NCI-H1930 (cell line): ENCODE data around the gene H2BK1.
A peak's percentile ranks its signal among the peaks of the same experiment; 100 is the strongest.

Source experiments
- DNase-seq, 2 experiments: peaks; one replicate each; lab custom pipeline; 2025; lab: John Stamatoyannopoulos, UW

H2BK1 gene

DNA sequence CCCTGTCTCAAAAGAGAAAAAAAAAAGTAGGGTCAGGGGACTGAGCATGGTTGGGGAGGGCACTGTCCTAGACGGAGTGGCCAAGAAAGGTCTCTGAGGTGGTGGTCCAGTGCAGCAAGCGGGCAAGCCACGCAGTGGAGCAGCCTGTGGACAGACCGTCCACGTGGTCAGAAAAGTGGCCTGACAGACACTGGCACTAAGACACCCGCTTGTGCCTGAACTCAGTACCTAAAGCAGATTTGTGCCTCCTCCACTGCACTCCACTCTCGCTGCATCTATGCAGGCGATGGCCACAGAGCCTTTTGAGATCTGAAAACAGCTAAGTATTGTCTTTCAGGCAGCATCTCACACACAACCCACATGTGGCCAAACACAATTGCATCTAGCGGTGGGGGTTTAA is 32.1 kb downstream of the H2BK1 start:
- no peak for DNase-seq

GRCh38 chr7:151177310-151177709 is 33.0 kb downstream of the H2BK1 start:
- no peak for DNase-seq

DNA sequence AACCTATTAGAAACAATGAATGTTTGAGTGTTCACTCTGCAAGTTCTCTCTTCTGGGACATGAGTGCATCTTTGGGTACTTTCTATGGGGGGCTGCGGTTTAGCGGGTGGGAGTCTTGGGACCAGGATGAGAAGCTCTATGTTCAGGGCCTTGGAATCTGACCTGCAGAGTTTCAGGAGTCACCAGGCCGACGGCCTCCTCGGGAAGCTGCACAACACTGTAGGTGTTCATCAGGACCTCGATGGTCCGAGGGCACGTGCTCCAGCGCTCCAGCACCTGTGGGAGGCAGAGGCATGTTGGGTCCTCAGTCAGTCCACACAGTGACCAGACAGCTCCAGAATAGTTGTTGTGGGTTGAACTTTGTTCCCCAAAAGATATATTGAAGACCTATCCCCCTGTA is 33.9 kb downstream of the H2BK1 start:
- no peak for DNase-seq

- DNase-seq = no peak
Observed at GRCh38 chr7:151175793-151176311, 34.4 kb downstream of the H2BK1 start.

DNA sequence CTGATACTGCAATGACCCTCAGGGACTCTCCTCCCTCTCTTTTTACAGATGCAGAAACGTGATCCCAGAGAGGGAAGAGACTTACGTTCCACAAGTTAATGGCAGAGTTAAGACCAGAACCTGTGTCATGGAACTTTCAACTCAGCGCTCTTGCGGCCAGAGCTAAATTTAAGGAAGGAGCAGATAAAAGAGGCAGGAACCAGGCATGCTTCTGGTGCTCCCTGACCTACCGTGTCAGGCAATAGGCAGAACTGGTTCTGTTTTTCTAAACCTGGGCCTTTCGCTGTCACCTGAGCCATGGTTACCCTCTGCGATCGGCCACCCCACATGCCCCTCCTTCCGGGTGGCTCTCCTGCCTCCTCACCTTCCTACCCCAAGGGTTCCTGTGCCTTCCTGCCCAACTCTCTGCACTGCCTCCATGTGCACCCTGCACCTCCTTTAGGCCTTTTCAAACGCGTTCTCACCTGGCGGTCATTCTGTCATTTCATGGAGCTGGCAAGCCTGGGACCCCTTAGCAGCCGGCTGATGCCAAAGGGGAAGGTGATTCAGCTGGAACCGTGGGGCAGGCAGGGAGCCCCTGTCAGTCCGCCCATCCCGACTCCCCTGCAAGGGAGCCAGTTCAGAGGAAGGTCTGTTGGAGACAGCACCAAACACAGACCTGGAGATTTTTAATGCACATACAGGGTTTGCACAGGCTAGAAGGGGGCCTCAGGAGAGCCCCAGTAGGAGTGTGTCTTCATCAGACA is 35.1 kb downstream of the H2BK1 start:
- DNase-seq = no peak

GRCh38 chr7:151174246-151175046 is 35.8 kb downstream of the H2BK1 start:
- DNase-seq = peak; percentile 37 to 54

DNA sequence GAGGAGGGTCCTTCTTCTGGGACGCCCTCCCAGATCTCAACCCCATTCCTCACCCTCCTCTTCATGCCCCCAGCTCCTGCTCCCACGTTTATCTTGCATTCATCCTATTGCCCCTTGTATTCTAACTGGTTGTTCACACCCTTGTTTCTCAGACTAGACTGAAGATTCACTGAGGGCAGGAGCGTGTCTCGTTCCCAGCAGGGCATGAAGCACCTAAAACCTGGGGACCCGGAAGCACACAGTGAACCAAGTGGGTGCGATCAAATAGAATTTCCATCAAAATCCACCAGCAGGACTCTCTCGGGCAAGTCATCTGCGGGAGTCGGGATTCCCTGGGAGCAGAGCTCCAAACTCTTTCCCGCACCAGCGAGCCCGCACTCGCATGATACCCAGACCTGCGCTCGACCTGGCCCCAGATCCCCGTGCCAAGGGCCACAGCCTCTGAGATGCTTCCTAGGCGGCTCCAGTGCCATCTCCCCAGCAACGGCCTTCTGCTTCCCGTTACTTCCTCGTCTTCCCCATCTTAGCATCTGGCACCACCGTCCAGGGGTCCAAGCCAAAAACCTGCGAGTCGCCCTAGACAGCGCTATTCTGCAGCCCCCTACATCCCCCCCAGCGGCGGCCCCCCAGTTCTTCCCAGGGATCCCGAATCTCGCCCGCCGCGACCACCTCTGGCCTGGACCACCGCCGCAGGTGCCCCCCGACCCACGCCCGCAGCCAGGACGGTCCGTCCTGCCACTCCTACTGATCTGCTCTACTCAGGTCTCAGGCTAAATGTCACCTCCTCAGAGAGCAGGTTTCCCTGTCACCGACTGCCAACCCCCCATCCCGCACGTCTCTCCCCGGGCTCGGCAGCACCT is 36.7 kb downstream of the H2BK1 start:
- DNase-seq = no peak

GRCh38 chr7:151172273-151173141 is 37.8 kb downstream of the H2BK1 start:
- peak; percentile 54 to 80 for DNase-seq

- no peak for DNase-seq
Observed at GRCh38 chr7:151168787-151169162, 41.5 kb downstream of the H2BK1 start.

DNA sequence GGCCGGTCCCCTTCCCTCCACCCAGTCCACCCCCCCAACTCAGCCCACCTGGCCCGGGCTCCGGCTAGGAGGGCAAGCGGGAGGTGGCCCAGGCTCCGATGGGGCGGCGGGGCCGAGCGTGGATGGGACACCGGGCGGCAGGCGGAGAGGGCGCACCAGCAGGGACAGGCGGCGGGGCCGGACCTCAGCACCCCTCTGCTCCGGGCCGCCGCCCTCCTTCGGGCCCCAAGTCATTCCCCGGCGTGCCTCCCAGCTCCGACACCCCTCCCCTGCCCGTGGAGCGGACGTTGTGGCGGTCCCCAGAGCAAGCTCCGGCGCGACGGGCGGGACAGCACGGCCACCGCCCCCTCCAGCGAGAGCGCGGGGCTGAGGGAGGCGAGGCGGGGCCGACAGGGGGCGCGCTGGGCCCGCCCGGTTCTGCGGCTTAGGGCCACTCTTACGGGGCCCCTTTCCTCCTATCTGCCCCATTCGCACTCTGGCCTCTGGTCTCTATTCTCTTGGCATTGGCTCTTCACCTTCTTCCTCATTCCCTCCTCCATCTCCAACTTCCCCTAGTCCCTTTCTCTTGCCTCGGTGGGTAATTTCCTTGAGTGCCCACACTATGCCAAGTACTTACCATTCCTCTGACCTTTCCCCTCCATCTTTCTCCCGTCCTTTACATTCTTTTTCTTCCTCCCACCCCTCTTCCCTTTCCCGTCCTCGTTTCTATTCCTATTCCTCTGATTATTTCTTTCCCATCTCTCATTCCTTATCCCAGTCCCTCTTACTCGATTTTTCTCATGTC is 42.1 kb downstream of the H2BK1 start:
- peak; percentile 37 to 82 for DNase-seq

GRCh38 chr7:151167197-151167961 is 42.9 kb downstream of the H2BK1 start, which contains the start of gene GBX1:
TSS of gene GBX1 (minus strand) at chr7:151167694. CDS start at chr7:151167548, 146 bp downstream.
- peak in 1 of 2 experiments; percentile 64 for DNase-seq

- DNase-seq = no peak
Observed at GRCh38 chr7:151166629-151167196, 43.6 kb downstream of the H2BK1 start.

- no peak for DNase-seq
Observed at GRCh38 chr7:151161757-151162156, 48.5 kb downstream of the H2BK1 start.
